Peyer's patch (tissue), 4 donors: ENCODE data around the gene OR10A2.

Experiments used
- POLR2A ChIP-seq, 2 donors: fragments of 450-650 bp; IDR thresholded peaks; one replicate each; pipeline ENCODE4 v1.5.1; 2017; ENCODE audit warnings: antibody characterized with exemption in 2 of 2, mild to moderate bottlenecking in 2 of 2, moderate library complexity in 2 of 2
- TF ChIP-seq, protein P1 (sequence below), 6 experiments: fragments of 450-650 bp in 4 of 6; fragments of 200-600 bp in 2 of 6; sonication (generic) in 1 of 6; IDR thresholded peaks; one replicate each; pipeline ENCODE4 v1.5.1; 2017 to 2019; ENCODE audit warnings: antibody characterized with exemption in 6 of 6, mild to moderate bottlenecking in 3 of 6, moderate library complexity in 1 of 6

DNA sequence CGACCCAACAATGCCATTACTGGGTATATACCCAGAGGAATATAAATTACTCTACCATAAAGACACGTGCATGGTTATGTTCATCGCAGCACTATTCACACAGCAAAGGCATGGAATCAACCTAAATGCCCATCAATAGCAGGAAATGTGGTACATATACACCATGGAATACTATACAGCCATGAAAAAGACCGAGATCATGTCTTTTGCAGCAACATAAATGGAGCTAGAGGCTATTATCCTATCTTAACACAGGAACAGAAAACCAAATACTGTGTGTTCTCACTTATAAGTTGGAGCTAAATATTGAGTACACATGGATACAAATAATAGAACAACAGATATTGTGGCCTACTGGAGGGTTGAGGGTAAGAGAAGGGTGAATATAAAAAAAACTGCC, 26.0 kb downstream of the OR10A2 start:
- TF ChIP-seq, protein P1, sequence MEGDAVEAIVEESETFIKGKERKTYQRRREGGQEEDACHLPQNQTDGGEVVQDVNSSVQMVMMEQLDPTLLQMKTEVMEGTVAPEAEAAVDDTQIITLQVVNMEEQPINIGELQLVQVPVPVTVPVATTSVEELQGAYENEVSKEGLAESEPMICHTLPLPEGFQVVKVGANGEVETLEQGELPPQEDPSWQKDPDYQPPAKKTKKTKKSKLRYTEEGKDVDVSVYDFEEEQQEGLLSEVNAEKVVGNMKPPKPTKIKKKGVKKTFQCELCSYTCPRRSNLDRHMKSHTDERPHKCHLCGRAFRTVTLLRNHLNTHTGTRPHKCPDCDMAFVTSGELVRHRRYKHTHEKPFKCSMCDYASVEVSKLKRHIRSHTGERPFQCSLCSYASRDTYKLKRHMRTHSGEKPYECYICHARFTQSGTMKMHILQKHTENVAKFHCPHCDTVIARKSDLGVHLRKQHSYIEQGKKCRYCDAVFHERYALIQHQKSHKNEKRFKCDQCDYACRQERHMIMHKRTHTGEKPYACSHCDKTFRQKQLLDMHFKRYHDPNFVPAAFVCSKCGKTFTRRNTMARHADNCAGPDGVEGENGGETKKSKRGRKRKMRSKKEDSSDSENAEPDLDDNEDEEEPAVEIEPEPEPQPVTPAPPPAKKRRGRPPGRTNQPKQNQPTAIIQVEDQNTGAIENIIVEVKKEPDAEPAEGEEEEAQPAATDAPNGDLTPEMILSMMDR (IDR thresholded peaks at IDR 0.05) = no peak
- no peak for TF ChIP-seq POLR2A (IDR thresholded peaks at IDR 0.05)
